ENCODE results near the gene KAT2A.
"Not testable (repeated sequence)": the region's sequence is repeated elsewhere in the genome, so short reads cannot be mapped to it uniquely, and the experiment has no call there.

Gene KAT2A

GRCh38 chr17:42120770-42121769, at the start of gene KAT2A:
Gene KAT2A (minus strand): TSS chr17:42121367. CDS start chr17:42121304, 63 bp downstream.
- DNase-seq, result peak; percentile 62

GRCh38 chr17:42169351-42169750, 48.2 kb upstream of the KAT2A start:
- DNase-seq, result no peak

- no peak for DNase-seq
Observed at GRCh38 chr17:42167807-42168206, 46.6 kb upstream of the KAT2A start.

- DNase-seq, result no peak
Observed at GRCh38 chr17:42166196-42166763, 45.1 kb upstream of the KAT2A start.

GRCh38 chr17:42165751-42166150, 44.6 kb upstream of the KAT2A start:
- DNase-seq, result no peak

- no peak for DNase-seq
Observed at GRCh38 chr17:42163696-42164407, 42.7 kb upstream of the KAT2A start.

GRCh38 chr17:42163113-42163512, 41.9 kb upstream of the KAT2A start:
- no peak for DNase-seq

- DNase-seq, result no peak
Observed at GRCh38 chr17:42160531-42160910, 39.4 kb upstream of the KAT2A start.

GRCh38 chr17:42159796-42160530, 38.8 kb upstream of the KAT2A start:
- DNase-seq, result no peak

- no peak for DNase-seq
Observed at GRCh38 chr17:42155614-42156045, 34.5 kb upstream of the KAT2A start.

GRCh38 chr17:42153919-42154742, 33.0 kb upstream of the KAT2A start:
- no peak for DNase-seq

- DNase-seq, result no peak
Observed at GRCh38 chr17:42146911-42147607, 25.9 kb upstream of the KAT2A start.

GRCh38 chr17:42143138-42143537, 22.0 kb upstream of the KAT2A start:
- not testable (repeated sequence) for DNase-seq

GRCh38 chr17:42142371-42142896, 21.3 kb upstream of the KAT2A start:
- no peak for DNase-seq

- no peak for DNase-seq
Observed at GRCh38 chr17:42141382-42141781, 20.2 kb upstream of the KAT2A start.

- DNase-seq, result not testable (repeated sequence)
Observed at GRCh38 chr17:42140690-42141089, 19.5 kb upstream of the KAT2A start.

- no peak for DNase-seq
Observed at GRCh38 chr17:42138749-42139492, 17.8 kb upstream of the KAT2A start.

GRCh38 chr17:42136654-42137051, 15.5 kb upstream of the KAT2A start:
- DNase-seq, result no peak

- DNase-seq, result no peak
Observed at GRCh38 chr17:42135664-42136653, 14.8 kb upstream of the KAT2A start.
